ENCODE measurements around the gene VPS35L.
"Not testable (repeated sequence)": the region's sequence is repeated elsewhere in the genome, so short reads cannot be mapped to it uniquely, and the experiment has no call there.

The VPS35L gene

DNA sequence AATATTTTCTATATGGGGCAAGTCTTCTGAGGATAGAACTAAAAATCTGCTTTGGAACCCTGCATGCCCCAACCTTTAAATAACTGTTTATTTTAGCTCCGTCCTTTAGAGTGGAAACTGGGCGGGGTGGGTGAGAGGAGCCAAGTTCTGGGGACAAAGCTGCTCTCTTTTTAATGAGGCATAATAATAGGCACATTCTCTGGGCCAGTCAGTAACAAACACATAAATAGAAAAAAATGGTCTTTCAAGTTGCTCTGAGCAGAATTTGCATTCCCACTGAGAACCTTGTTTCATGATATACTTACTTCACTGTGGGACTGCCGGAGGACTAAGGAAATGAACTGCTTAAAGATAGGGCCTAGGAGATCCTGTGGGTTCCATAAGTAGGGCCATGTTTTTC lies 111.0 kb downstream of the VPS35L start:
- DNase-seq: no peak
- no peak for TF ChIP-seq POLR2A (IDR thresholded peaks at IDR 0.05; ENCODE audit: low read length)
- no peak for TF ChIP-seq GATA1 (IDR thresholded peaks at IDR 0.05; ENCODE audit: low read depth, low read length)

DNA sequence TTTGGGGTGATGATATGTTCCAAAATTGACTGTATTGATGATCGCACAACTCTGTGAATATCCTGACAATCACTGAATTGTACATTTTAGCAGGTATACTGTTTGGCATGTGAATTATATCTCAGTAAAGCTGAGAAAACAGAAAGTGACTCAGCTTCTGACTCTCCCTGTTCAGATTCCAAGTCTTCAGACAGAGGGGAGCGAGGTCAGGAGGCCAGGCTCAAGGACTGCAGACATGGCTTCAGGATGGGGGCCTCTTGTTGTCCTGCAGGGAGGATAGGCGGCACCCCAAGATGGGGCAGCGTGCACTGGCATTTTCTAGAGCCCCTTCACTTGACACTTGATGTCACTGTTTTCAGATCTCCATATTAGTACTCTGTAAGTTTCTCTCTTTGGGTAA lies 116.9 kb downstream of the VPS35L start:
- no peak for TF ChIP-seq POLR2A (IDR thresholded peaks at IDR 0.05; ENCODE audit: low read length)
- TF ChIP-seq GATA1 (IDR thresholded peaks at IDR 0.05; ENCODE audit: low read depth, low read length): no peak
- no peak for DNase-seq

DNA sequence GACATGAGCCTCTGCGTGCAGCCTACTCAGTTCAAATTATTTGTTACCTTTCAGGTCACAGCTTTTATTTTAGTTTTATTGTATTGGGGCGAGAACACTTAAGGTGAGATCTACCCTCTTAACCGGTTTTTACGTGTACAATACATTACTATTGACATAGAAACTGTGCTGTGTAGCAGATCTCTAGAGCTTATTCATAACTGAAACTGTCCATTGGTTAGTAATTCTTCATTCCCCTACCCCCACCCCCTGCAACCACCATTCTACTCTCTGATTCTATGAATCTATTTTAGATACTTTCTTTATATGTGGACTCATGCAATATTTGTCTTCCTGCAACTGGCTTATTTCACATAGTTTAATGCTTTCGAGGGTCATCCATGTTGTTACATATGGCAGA lies 119.0 kb downstream of the VPS35L start:
- TF ChIP-seq GATA1 (IDR thresholded peaks at IDR 0.05; ENCODE audit: low read depth, low read length): no peak
- no peak for TF ChIP-seq POLR2A (IDR thresholded peaks at IDR 0.05; ENCODE audit: low read length)
- no peak for DNase-seq

DNA sequence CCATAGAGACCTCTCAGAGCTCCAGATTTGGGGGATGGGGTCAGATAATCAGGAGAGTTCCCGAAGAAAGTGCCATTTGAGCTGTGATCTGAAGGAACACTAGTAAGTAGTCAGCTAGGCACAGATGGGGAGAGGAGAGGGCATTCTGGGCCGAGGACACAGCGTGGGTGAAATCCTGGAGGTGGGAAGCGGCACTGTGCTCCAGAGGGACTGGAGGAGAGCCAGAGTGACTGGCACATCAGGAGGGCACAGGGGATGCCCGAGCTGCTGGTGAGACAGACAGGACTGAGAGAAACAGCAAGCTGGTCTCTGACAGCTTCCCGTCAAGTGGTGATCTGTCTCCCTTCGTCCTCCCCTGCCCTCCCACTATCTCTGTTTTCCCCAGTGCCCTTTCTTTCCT lies 121.9 kb downstream of the VPS35L start:
- no peak for DNase-seq

DNA sequence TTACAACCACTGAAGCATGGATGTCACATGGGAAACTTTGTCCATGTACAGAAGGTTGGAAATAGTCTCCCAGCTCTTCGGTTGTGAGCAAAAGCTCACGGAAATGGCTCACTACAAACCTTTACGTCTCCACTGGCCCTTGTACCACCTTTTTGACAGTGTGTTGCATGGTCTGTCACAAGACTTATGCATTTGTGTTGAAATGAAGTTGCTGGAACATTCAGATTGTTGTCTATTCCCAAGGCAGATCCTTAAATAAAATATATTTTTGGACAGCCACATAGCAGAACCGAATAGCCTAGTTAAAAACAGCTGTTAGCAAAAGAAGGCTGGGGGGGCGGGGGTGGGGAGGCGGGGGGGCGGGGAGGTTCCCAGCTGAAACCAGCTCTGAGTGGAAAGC lies 123.3 kb downstream of the VPS35L start:
- no peak for DNase-seq

More for the DNA sequence above, 121.9 kb downstream of the VPS35L start:
- no peak for TF ChIP-seq POLR2A (IDR thresholded peaks at IDR 0.05; ENCODE audit: low read length)
- TF ChIP-seq GATA1 (IDR thresholded peaks at IDR 0.05; ENCODE audit: low read depth, low read length): no peak

DNA sequence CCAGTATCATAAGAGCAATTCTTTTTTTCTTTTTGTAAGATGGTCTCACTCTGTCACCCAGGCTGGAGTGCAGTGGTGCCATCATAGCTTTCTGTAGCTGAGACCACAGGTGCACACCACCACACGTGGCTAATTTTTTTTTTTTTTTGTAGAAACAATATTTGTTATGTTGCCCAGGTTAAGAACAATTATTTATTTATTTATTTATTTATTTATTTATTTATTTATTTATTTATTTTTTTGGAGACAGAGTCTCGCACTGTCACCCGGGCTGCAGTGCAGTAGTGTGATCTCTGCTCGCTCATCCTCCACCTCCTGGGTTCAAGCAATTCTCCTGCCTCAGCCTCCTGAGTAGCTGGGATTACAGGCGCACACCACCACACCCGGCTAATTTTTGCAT lies 123.8 kb downstream of the VPS35L start:
- not testable (repeated sequence) for DNase-seq

More for the DNA sequence above, 123.3 kb downstream of the VPS35L start:
- TF ChIP-seq POLR2A (IDR thresholded peaks at IDR 0.05; ENCODE audit: low read length): no peak
- no peak for TF ChIP-seq GATA1 (IDR thresholded peaks at IDR 0.05; ENCODE audit: low read depth, low read length)

DNA sequence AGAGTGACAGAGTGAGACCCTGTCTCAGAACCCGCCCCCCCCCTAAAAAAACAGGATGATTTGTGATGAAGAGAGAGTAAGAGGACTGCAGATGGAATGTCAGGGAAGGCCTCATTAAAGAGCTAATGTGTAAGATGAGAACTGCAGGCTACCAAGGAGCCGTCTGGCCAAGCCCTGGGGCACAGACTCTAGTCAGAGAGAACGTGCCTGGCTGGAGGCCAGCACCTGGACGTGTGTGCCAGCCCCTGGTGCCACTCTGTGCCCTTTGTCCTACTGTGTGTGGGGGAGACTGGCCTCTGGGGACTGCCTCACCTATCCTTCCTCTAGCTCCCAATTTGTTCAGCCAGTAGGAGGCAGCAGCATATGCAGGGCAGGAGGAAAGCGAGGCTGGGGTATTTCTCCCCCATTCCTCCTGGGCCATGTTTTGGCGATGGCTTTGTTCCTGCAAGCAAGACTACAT lies 125.4 kb downstream of the VPS35L start:
- DNase-seq: no peak
- no peak for TF ChIP-seq GATA1 (IDR thresholded peaks at IDR 0.05; ENCODE audit: low read depth, low read length)
- no peak for TF ChIP-seq POLR2A (IDR thresholded peaks at IDR 0.05; ENCODE audit: low read length)

DNA sequence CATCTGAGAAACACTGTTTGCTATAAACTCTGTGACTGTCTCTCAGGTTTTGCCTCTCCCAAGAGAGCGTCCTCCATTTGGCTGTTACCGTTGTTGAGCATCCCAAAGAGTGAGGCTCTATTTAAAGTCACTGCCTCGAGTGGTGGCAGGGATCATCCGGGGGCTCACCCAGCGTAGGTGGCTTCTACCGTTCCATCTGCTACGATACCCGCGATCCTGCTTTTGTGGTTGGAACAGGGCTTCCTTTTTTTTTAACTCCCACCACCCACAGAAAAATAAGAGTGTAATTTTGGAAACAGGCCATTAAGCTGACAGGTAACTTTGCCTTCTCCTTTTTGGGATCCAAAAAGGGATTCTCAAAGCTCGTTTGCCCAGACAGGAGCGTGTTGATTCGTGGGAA lies 126.1 kb downstream of the VPS35L start:
- TF ChIP-seq GATA1 (IDR thresholded peaks at IDR 0.05; ENCODE audit: low read depth, low read length) (no peak), POLR2A (IDR thresholded peaks at IDR 0.05; ENCODE audit: low read length) (no peak)
- DNase-seq: no peak

DNA sequence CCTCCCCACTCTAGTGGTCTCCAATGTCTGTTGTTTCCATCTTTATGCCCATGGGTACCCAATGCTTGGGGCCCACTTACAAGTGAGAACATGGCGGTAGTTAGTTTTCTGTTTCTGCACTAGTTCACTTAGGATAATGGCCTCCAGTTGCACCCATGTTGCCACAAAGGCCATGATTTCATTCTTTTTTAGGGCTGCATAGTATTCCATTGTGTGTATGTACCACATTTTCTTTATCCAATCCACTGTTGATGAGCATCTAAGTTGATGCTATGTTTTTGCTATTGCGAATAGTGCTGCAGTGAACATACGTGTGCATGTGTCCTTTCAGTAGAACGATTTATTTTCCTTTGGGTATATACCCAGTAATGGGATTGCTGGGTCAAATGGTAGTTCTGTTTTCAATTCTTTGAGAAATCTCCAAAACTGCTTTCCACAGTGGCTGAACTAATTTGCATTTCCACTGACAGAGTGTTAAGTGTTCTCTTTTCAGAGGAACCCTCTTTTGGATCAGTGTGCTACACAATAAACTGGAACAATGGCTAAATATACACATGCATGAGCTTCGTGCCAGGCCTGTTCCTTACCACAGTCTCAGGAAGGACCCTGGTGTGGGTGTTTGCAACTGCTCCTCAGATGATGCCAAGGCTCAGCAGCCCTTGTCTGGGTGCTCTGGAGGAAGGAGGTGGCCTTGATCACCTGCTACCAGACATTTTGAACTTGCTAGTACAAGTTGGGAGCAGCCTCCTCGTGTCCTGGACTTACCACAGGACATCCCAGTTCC lies 128.1 kb downstream of the VPS35L start:
- TF ChIP-seq POLR2A (IDR thresholded peaks at IDR 0.05; ENCODE audit: low read length): no peak
- TF ChIP-seq GATA1 (IDR thresholded peaks at IDR 0.05; ENCODE audit: low read depth, low read length): no peak
- DNase-seq: no peak

DNA sequence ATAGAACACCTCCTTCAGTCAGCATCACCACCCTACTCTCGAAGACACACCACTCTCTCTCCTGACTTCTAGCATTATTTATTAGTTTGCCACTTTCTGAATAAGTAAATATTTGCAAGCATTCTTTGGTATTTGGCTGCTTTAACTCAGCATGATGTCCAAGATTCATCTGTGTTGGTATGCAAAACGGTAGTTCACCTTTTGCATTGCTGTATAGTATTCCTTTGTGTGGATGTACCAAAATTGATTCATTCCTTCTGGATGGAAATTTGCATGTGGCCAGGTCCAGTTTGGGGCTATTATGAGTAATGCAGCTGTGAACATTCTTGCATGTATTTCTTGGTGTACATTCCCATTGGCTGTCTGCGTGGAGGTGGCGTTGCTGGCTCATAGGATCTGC lies 129.7 kb downstream of the VPS35L start:
- no peak for DNase-seq
- no peak for TF ChIP-seq POLR2A (IDR thresholded peaks at IDR 0.05; ENCODE audit: low read length)
- no peak for TF ChIP-seq GATA1 (IDR thresholded peaks at IDR 0.05; ENCODE audit: low read depth, low read length)

DNA sequence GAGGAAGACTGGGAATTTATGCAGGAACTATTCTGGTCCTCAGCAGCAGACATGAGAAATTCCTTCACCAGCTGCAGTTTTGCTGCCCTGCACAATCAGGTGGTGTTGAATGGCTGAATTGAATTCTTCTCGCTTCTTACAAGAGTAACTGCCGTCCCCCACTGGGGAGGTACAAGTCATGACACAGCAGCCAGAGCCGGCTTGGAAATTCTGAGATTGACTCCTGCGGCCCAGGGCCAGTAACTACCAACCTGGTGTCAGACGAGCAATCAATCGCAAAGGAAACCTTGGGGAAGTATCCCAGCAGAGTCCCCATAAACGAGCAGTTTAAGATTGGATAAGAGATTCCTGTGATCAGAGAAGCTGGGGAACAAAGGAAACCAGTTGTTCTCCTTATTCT lies 131.8 kb downstream of the VPS35L start:
- no peak for TF ChIP-seq GATA1 (IDR thresholded peaks at IDR 0.05; ENCODE audit: low read depth, low read length)
- no peak for TF ChIP-seq POLR2A (IDR thresholded peaks at IDR 0.05; ENCODE audit: low read length)
- DNase-seq: no peak

DNA sequence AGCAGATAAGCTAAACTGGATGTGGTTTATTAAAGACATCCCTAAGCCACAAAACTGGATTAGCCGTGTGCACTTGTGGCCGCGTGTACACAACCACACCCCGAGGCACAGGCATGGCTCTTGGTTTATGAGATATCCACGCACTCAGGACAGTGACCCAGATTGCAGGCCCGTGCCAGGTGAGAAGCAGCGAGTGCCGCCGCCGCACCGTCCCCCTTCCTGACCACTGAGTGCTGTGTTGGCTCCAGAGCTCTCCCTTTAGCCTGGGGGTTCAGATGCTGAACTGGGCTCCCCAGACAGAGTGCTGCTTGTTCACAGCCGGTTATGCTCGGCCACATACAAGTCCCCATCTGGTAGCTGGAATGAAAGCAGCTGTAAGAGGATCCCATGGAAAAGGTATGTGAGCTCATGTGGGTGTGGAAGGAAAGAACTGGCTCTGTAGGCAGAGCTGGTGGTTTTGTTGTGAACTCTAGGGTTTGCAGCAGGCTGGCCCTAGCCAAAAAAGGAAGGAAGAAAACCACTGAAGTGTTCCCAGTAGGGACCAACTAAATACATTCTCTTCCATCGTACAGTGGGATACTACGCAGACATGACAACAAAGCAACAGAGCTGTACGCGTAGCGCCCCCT lies 133.0 kb downstream of the VPS35L start:
- DNase-seq: no peak
- TF ChIP-seq POLR2A (IDR thresholded peaks at IDR 0.05; ENCODE audit: low read length) (no peak), GATA1 (IDR thresholded peaks at IDR 0.05; ENCODE audit: low read depth, low read length) (no peak)

DNA sequence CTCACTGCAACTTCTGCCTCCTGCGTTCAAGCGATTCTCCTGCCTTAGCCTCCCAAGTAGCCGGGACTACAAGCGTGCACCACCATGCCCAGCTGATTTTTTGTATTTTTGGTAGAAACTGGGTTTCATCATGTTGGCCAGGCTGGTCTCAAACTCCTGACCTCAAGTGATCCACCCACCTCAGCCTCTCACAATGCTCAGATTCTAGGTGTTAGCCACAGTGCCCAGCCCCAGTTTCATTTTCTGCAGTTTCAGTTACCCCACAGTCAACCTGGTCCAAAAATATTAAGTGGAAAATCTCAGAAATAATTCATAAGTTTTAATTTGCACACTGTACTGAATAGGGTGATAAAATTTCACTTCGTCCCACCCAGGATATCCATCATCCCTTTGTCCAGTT lies 133.8 kb downstream of the VPS35L start:
- TF ChIP-seq GATA1 (IDR thresholded peaks at IDR 0.05; ENCODE audit: low read depth, low read length) (no peak), POLR2A (IDR thresholded peaks at IDR 0.05; ENCODE audit: low read length) (no peak)
- DNase-seq: no peak

DNA sequence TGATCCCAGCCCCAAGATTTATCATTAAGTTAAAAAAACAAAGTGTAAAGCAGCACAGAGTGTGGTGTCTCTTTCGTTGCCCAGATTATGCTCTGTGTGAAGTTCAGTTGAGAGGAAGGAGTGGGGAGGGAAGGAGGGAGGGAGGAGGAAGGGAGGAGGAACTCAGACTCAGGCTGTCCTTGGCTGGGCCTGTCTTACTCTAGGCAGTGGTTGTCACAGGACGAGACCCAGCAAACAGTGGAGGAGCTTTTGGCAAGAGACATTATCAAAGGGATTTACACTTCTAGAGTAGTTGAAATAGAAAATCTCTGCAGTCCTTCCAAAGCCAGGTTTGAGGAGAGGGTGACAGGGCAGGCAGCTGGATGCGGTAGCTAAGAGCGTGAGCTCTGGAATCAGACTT lies 134.7 kb downstream of the VPS35L start:
- DNase-seq: no peak
- TF ChIP-seq POLR2A (IDR thresholded peaks at IDR 0.05; ENCODE audit: low read length): no peak
- TF ChIP-seq GATA1 (IDR thresholded peaks at IDR 0.05; ENCODE audit: low read depth, low read length): no peak

DNA sequence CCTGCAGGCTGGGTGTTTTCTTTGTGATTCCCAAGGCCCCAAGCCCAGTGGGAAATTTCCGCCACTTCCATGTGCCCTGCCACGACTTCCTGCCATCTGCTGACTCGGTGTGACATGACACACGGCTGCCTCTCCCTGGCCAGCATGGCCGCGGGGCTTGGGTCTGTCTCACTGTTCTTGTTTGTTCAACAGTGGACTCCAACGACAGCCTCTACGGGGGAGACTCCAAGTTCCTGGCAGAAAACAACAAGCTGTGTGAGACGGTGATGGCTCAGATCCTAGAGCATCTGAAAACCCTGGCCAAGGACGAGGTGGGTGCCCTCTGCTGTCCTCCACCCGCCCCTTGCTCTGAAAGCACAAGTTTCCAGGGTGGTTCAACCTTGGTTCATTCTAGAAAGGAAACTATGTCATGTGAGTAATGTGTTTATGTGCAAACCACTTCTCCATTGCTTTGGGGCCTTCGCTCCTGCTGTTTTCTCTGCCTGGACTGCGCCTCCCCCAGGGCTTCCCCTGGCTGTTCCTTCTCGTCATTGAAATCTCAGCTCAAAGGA lies 135.7 kb downstream of the VPS35L start:
- no peak for DNase-seq
- TF ChIP-seq GATA1 (IDR thresholded peaks at IDR 0.05; ENCODE audit: low read depth, low read length): no peak
- no peak for TF ChIP-seq POLR2A (IDR thresholded peaks at IDR 0.05; ENCODE audit: low read length)
